Measurements from ENCODE around the gene CCN5. TPM values are rescaled to one million over a fixed set of nuclear protein-coding genes. Genes with fewer than 3 reads are reported as not detected.
"Not testable (repeated sequence)": the region's sequence is repeated elsewhere in the genome, so short reads cannot be mapped to it uniquely, and the experiment has no call there.

The CCN5 gene
- polyA plus RNA-seq, 3 donors, result 0.11 to 0.15 TPM; not detected in 1

GRCh38 chr20:44752099-44752931, 37.1 kb downstream of the CCN5 start:
- DNase-seq (ENCODE audit: low read depth in 3 of 3, low spot score in 2 of 3), result no peak

- DNase-seq (ENCODE audit: low read depth in 3 of 3, low spot score in 2 of 3), result no peak
Measured at GRCh38 chr20:44754554-44754953, 39.4 kb downstream of the CCN5 start.

GRCh38 chr20:44756011-44756688, 41.0 kb downstream of the CCN5 start:
- no peak for DNase-seq (ENCODE audit: low read depth in 3 of 3, low spot score in 2 of 3)

GRCh38 chr20:44756956-44757355, 41.8 kb downstream of the CCN5 start:
- DNase-seq (ENCODE audit: low read depth in 3 of 3, low spot score in 2 of 3), result no peak

- DNase-seq (ENCODE audit: low read depth in 3 of 3, low spot score in 2 of 3), result no peak
Measured at GRCh38 chr20:44758247-44759101, 43.3 kb downstream of the CCN5 start.

- no peak for DNase-seq (ENCODE audit: low read depth in 3 of 3, low spot score in 2 of 3)
Measured at GRCh38 chr20:44759595-44759994, 44.4 kb downstream of the CCN5 start.

GRCh38 chr20:44761423-44761822, 46.3 kb downstream of the CCN5 start:
- no peak for DNase-seq (ENCODE audit: low read depth in 3 of 3, low spot score in 2 of 3)

- no peak for DNase-seq (ENCODE audit: low read depth in 3 of 3, low spot score in 2 of 3)
Measured at GRCh38 chr20:44762466-44763140, 47.4 kb downstream of the CCN5 start.

- not testable (repeated sequence) for DNase-seq (ENCODE audit: low read depth in 3 of 3, low spot score in 2 of 3)
Measured at GRCh38 chr20:44763798-44764197, 48.6 kb downstream of the CCN5 start.

- no peak for DNase-seq (ENCODE audit: low read depth in 3 of 3, low spot score in 2 of 3)
Measured at GRCh38 chr20:44765091-44765490, 49.9 kb downstream of the CCN5 start.

- no peak for DNase-seq (ENCODE audit: low read depth in 3 of 3, low spot score in 2 of 3)
Measured at GRCh38 chr20:44765701-44766347, 50.7 kb downstream of the CCN5 start.

- no peak for DNase-seq (ENCODE audit: low read depth in 3 of 3, low spot score in 2 of 3)
Measured at GRCh38 chr20:44768256-44768655, 53.1 kb downstream of the CCN5 start.

GRCh38 chr20:44768854-44769480, 53.8 kb downstream of the CCN5 start:
- DNase-seq (ENCODE audit: low read depth in 3 of 3, low spot score in 2 of 3), result no peak

GRCh38 chr20:44769481-44769863, 54.3 kb downstream of the CCN5 start:
- no peak for DNase-seq (ENCODE audit: low read depth in 3 of 3, low spot score in 2 of 3)

GRCh38 chr20:44770484-44771171, 55.5 kb downstream of the CCN5 start:
- DNase-seq (ENCODE audit: low read depth in 3 of 3, low spot score in 2 of 3), result no peak

GRCh38 chr20:44771172-44771535, 56.0 kb downstream of the CCN5 start:
- no peak for DNase-seq (ENCODE audit: low read depth in 3 of 3, low spot score in 2 of 3)

GRCh38 chr20:44772636-44773035, 57.5 kb downstream of the CCN5 start:
- DNase-seq (ENCODE audit: low read depth in 3 of 3, low spot score in 2 of 3), result no peak

GRCh38 chr20:44773070-44773829, 58.1 kb downstream of the CCN5 start:
- DNase-seq (ENCODE audit: low read depth in 3 of 3, low spot score in 2 of 3), result no peak

Data from right renal cortex interstitium (tissue), 3 donors.